ENCODE data around the gene SLC35F3.

Gene SLC35F3

GRCh38 chr1:234265321-234265720 lies 360.8 kb downstream of the SLC35F3 start:
- DNase-seq = no peak

GRCh38 chr1:234265861-234266260 lies 361.4 kb downstream of the SLC35F3 start:
- DNase-seq = no peak

DNA sequence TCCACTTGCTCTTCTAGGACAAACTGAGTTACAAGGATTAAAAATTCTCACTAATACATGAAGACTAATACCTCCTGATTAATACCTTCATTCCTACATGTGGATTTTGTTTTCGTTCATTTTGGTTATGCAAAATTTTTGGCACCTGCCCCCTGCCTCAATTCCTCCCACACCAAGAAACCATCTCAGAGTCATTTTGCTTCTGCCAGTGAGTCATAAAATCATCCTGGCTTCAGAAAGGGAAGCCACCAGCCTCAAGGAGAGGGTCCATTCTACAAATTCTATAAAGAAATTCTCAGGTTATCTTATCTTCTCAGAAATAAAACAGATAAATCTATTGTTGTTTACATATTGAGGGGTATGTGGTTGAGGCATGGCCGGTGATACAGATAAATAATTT lies 365.6 kb downstream of the SLC35F3 start:
- DNase-seq = no peak

- no peak for DNase-seq
Observed at GRCh38 chr1:234270581-234271242, 366.2 kb downstream of the SLC35F3 start.

- no peak for DNase-seq
Observed at GRCh38 chr1:234271243-234271606, 366.7 kb downstream of the SLC35F3 start.

DNA sequence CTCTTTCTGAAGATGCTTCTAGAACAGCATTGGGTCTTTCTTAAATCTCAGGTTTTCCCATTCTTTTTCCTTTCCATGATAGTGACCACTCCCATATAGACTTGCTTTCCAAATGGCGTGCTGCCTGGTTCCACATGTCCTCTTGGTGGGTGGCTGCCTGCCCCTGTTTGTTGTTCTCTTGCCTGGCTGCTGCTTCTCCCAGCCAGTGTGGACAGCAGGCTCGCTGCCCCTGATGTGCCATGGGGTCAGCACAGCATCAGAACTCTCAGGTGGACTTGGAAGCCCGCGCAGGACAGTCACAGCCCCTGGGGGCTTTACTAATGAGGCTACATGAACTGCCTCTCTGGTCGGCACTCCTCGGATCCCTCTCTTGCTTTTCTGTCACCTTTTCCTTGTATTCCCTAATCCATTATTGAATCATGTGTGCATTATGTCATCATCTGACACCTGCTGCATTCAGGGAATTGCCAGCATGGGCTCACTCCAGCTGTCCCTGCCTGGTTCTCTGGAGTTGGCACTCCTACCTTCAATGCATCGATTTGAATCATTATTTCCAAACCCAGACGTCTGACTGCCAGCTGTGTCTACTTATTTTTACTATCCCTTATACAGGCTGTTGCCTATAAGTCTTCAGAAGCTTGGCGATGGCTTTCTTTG lies 368.3 kb downstream of the SLC35F3 start:
- no peak for DNase-seq

- no peak for DNase-seq
Observed at GRCh38 chr1:234273981-234274380, 369.5 kb downstream of the SLC35F3 start.

DNA sequence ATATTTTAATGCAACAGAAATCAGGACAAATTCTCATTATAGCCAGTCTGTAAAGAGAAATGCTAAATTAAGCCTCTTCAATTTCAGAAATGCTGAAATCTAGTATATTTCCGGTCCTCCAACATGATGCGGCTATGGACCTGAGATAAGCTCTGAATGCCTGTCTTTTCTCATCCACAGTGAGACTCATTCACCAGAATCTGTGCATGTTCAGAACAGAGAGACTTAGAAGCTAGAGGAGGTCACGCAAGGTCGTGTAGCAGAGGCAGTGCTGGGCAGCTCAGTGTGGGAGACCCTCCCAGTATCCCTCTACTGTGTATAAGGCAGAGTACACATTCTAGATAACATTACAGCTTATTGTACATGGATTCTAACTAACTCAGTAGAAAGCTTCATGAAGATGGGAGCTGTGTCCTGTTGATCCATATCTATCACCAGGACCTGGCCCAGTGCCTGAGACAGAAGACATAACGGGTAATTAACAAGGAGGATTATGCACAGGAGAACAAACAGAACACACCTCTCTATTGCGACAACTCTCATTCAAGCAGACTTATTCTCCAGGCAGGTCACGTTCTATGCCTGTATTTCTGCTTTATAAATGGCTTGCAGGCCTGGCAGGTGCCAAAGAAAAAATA lies 371.8 kb downstream of the SLC35F3 start:
- DNase-seq = no peak

- no peak for DNase-seq
Observed at GRCh38 chr1:234277161-234277868, 372.8 kb downstream of the SLC35F3 start.

DNA sequence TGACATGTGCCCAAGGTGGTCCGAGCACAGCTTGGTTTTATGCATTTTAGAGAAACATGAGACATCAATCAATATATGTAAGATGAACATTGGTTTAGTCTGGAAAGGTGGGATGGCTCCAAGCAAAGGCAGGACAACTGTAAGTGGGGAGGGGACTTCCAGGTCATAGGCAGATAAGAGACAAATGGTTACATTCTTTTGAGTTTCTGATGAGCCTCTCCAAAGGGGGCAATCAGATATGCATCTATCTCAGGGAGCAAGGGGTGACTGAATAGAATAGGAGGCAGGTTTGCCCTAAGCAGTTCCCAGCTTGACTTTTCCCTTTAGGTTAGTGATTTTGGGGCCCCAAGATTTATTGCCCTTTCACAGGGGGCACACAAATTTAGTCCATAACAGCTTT lies 374.5 kb downstream of the SLC35F3 start:
- no peak for DNase-seq

DNA sequence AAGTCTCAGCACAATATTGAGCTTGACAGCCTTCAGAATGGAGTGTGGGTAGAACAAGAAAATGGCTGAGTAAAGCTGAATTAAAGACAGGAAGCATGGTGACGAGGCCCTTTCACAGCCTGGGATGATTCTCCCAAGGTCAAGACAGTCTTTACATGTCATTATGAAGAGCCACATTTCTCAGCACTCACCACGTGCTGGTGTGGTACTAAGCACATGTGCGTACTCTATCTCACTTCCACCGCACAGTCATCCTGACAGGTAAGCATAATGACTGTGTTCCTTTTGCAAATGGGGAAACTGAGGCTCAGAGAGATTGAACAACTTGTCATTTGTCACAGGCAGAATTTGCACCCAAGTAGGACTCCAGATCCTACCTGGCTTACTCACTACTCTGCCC lies 376.0 kb downstream of the SLC35F3 start:
- no peak for DNase-seq

DNA sequence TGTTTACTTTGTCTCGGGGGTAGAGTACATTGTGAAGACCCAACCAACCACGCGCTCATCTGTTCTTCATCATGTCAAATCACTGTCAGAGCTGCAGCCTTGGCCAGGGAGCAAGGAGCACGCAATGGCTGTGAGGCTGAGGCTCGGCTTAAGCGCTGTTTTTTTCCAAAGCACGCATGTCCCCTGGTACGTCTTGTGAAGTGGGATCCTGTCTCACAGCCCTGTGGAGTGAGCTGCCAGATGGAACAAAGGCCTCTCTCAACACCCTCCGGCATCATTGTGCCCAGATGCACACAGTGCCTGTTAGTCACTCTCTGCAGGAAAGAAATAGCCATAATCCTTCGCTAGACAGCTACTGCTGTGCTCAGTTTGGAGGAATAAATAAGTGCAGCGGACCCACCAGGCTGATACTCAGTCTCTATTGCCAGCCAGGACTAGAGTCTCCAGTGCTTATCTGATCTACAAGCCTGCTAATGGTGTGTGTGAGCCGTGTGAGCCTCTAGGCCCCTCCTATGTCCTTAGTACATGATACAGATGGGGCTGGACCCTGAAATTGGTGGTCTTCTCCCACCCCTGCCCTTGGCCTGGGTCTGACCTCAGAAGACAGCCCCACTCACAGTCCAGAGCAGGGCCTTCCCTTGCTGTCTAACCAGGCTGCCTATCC lies 377.5 kb downstream of the SLC35F3 start:
- DNase-seq = no peak

GRCh38 chr1:234286206-234286605 lies 381.7 kb downstream of the SLC35F3 start:
- DNase-seq = no peak

- DNase-seq = no peak
Observed at GRCh38 chr1:234288946-234289345, 384.5 kb downstream of the SLC35F3 start.

DNA sequence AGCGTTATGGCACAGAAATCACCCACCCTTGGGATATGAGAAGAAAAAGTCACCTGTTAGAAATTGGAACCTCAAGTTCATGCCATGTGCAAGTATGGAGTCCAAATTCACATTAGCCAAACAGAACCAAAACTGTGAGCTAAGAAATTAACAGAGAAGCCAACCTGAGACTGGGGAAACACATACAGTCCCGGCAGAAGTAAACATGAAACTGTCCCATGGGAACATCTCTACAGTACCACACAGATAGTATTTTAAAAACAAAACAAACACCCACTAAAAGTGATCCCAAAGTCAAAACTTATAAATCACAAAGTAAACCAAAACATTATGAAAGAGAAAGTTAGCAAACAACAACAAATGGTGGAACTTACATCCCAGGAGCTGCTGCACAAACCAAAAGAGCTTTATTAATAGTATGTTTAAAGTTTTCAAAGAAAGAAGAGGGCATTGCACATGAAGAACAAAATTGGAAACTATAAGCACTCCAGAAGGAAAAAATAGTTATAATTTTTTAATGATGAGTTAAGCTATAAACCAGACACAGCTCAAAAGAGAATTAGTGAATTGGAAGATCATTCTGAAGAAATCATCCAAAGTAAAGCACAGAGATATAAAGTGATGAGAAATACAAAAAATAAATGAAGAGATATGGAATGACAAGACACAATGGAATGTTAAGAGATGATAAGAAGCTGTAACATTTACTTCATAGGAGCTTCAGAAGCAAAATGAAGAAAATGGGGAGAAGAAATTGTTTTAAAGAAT lies 385.2 kb downstream of the SLC35F3 start:
- no peak for DNase-seq

DNA sequence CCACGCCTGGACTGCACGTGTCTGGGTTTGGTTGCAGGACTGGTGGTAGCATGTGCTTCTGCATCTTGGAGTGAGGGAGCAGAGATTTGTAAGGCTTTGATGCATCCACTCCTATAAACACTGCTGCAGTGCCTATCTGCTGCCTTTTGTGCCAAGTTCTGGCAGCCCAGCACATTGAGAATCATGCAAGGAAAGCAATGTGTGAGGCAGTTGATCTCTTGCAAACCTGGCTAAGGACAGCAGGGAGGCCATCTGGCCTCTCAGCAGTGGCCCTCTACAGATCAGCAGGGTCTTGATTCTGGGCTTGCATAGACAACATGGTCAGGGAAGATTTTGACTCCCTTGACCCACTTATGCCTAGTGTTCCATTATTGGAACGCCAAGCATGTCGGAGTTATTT lies 387.5 kb downstream of the SLC35F3 start:
- DNase-seq = no peak

DNA sequence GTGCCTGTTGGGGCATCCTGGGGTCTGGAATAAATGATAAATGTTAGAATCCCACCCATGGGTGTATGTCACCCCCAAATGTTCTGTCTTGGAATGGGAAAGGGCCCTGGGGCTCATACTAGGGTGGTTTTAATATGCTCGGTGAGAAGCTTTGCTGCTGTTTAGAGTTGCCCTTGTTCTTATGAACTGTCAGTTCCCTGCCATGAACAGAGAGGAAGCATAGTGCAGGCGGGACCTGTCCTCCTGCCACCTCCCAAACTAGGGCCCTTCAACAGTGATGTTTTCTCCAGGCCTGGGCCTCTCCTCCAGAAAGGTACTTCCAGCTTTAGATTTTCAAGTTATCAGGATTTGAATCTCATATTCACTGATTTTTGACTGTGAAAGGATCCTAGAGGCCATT lies 388.1 kb downstream of the SLC35F3 start:
- DNase-seq = no peak

GRCh38 chr1:234294109-234294817 lies 389.8 kb downstream of the SLC35F3 start:
- no peak for DNase-seq

DNA sequence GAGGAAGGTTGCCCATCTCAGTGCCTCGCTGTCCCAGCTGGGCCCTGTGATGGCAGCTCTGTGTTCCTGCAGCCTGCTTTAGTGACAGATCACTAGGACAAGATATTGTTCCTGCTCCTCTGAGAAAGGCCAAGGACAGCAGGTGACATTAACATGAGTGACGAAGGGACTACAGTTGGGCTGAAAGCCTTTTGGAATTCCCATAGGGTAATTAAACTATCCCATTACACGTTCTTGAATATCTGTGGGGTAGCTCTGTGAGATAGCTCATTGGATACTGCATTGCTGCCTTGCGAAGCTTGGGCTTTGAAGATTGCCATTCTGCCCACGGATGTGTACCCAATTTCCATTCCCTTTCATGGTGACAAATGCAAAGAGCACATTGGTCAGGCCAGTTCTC lies 390.6 kb downstream of the SLC35F3 start:
- DNase-seq = no peak

DNA sequence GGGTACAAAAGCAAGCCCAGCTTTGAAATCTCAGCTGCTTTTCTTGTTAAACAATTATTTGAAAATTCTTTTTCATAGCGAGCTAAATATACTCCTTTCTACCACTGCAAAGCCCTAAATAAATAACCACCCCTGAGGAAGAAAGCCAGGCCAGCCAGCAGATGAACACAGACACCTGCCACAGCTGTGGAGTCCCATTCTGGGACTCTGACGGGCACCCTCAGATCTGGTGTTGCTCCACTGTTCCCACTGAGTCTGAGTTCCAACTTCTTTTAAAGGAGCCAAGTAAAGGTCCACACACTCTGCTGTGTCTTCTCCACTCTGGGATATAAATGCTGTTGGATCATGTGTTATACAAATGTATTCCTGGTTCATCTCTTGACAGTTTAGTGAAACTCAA lies 391.1 kb downstream of the SLC35F3 start:
- no peak for DNase-seq

DNA sequence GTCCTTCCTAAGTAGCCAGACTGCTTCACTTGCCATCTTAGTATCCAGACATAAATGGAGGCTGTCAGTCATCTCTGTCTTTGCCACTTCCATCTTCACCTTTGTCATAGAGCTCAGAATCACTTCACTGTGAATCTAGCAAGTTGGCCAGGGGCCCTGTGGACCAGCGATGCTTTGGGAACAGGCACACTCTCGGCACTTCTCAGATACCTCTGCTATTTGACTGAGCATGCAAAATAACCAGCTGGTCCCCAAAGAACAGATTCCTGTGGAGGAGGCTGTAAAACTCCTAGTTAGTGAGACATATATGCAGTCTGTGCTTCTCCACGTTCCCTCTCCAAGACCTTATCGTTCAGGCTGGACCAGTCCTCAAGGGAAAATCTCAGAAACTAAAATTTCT lies 392.0 kb downstream of the SLC35F3 start:
- no peak for DNase-seq

DNA sequence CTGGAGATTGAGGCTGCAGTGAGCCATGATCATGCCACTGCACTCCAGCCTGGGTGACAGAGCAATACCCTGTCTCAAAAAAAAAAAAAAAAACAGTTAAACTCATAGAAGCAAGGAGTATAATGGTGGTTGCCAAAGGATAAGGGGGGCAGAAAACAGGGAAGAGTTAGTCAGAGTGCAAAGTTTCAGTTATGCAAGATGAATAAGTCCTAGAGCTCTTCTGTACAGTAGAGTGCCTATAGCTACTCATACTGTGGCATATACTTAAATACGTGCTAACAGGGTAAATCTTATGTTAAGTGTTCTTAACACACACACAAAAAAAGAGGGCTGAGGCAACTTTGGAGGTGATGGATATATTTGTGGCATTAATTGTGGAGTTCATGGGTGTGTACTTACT lies 393.2 kb downstream of the SLC35F3 start:
- DNase-seq = no peak

Measured in CD4-positive, alpha-beta T cell treated with Interleukin-10 for 1 hour (primary cell).